SK-N-SH (cell line): Measurements from ENCODE around the gene MAPKAP1.

Source experiments
- NRF1 ChIP-seq: IDR thresholded peaks from 2 replicates; pipeline ENCODE4 v1.6.1; 2012; ENCODE audit warnings: low read depth, mild to moderate bottlenecking, low read length
- POLR2AphosphoS5 ChIP-seq: IDR thresholded peaks from 2 replicates; pipeline ENCODE4 v1.6.1; 2012; ENCODE audit warnings: low read depth, low read length
- TF ChIP-seq, protein P1 (sequence below): fragments of 200-600 bp; sonication (generic); IDR thresholded peaks from 2 replicates; pipeline ENCODE4 v1.6.1; 2017; ENCODE audit warnings: antibody characterized with exemption, mild to moderate bottlenecking, moderate library complexity
- TF ChIP-seq, protein P2 (sequence below): IDR thresholded peaks from 2 replicates; pipeline ENCODE4; 2012

DNA sequence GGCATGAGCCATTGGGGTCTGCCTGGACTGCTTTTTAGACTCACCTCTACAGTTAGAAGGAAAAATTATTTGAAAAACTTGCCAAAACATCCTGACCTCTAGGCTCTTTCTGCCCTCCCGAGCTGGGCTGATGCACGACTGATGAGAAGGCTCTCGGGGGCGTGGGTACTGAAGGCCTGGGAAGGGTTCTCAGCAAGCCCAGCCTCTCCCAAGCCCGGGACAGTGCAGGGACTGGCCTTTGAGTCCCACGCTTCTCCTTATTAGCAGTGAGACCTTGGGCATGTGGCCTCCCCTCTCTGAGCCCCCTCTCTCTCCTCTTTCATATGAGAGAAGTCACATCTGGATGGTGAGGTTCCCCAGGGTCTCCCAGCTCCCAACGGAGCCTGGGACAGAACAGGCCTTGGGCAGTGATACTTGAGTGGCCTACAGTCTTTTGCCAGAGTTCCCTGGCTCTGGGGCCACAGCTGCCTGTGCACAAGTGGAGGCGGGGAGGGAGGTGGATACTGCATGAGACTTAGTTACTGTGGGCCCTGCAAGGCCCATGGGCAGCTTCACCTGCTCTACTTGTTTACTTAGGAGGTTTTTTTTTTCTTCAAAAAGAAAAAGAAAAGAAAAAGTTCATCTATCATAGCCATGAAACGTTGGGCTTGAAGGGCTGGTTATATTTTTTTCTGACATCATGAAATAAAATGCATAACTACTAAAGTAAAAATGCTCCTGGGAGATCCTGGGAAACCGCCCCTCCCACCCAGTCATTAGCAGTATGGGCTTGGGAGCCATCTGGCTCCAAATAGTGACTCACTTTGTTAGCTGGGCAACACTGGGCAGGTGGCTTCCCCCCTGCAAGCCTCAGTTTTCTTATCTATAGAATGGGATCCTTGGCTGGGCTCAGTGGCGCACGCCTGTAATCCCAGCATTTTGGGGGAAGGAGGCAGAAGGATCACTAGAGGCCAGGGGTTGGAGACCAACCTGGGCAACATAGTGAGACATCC is 306.0 kb downstream of the MAPKAP1 start:
- TF ChIP-seq, protein P1, sequence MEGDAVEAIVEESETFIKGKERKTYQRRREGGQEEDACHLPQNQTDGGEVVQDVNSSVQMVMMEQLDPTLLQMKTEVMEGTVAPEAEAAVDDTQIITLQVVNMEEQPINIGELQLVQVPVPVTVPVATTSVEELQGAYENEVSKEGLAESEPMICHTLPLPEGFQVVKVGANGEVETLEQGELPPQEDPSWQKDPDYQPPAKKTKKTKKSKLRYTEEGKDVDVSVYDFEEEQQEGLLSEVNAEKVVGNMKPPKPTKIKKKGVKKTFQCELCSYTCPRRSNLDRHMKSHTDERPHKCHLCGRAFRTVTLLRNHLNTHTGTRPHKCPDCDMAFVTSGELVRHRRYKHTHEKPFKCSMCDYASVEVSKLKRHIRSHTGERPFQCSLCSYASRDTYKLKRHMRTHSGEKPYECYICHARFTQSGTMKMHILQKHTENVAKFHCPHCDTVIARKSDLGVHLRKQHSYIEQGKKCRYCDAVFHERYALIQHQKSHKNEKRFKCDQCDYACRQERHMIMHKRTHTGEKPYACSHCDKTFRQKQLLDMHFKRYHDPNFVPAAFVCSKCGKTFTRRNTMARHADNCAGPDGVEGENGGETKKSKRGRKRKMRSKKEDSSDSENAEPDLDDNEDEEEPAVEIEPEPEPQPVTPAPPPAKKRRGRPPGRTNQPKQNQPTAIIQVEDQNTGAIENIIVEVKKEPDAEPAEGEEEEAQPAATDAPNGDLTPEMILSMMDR: no peak
- TF ChIP-seq, protein P2, sequence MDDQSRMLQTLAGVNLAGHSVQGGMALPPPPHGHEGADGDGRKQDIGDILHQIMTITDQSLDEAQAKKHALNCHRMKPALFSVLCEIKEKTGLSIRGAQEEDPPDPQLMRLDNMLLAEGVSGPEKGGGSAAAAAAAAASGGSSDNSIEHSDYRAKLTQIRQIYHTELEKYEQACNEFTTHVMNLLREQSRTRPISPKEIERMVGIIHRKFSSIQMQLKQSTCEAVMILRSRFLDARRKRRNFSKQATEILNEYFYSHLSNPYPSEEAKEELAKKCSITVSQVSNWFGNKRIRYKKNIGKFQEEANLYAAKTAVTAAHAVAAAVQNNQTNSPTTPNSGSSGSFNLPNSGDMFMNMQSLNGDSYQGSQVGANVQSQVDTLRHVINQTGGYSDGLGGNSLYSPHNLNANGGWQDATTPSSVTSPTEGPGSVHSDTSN: no peak
- no peak for TF ChIP-seq POLR2AphosphoS5
- TF ChIP-seq NRF1: no peak
